ENCODE measurements around the gene PTPRM.

The PTPRM gene

GRCh38 chr18:7647500-7647899, 80.4 kb downstream of the PTPRM start:
- no peak overlapping the region for H3K4me2 ChIP-seq (ENCODE audit: low read depth, low read length, poor library complexity, severe bottlenecking)
- H3K9ac ChIP-seq (ENCODE audit: low read length) = no peak overlapping the region
- H3K4me3 ChIP-seq (ENCODE audit: insufficient read depth, low read length, poor library complexity, severe bottlenecking) = no peak overlapping the region
- H3K79me2 ChIP-seq (ENCODE audit: insufficient read depth, low read length) = no peaks in the 10 kb centered on the region
- H2AFZ ChIP-seq (ENCODE audit: low read depth, low read length, severe bottlenecking) = no peak overlapping the region
- H3K36me3 ChIP-seq (ENCODE audit: low read length) = no peaks in the 10 kb centered on the region
- H3K9me3 ChIP-seq (ENCODE audit: insufficient read depth, low read length) = no peaks in the 10 kb centered on the region
- no peaks in the 10 kb centered on the region for H3F3A ChIP-seq (ENCODE audit: insufficient read depth)
- no peaks in the 10 kb centered on the region for H4K20me1 ChIP-seq (ENCODE audit: low read depth, low read length)
- no peak overlapping the region for H3K27ac ChIP-seq (ENCODE audit: low read depth, low read length)
- H3K27me3 ChIP-seq (ENCODE audit: low read length) = no peaks in the 10 kb centered on the region
- H3K9me2 ChIP-seq (replicated peaks; ENCODE audit: insufficient read depth, low read length) = no peaks in the 10 kb centered on the region
- TF ChIP-seq EZH2phosphoT487 (conservative IDR thresholded peaks at IDR 0.05; ENCODE audit: low read length) (no peak), CTCF (IDR thresholded peaks at IDR 0.05; ENCODE audit: insufficient read depth, low read length, poor library complexity, severe bottlenecking) (no peak)

- no peaks in the 10 kb centered on the region for H3K79me2 ChIP-seq (ENCODE audit: insufficient read depth, low read length)
- H3K36me3 ChIP-seq (ENCODE audit: low read length) = no peaks in the 10 kb centered on the region
- no peak overlapping the region for H3K9ac ChIP-seq (ENCODE audit: low read length)
- TF ChIP-seq CTCF (IDR thresholded peaks at IDR 0.05; ENCODE audit: insufficient read depth, low read length, poor library complexity, severe bottlenecking) (no peak), EZH2phosphoT487 (conservative IDR thresholded peaks at IDR 0.05; ENCODE audit: low read length) (no peak)
- H3K9me2 ChIP-seq (replicated peaks; ENCODE audit: insufficient read depth, low read length) = no peaks in the 10 kb centered on the region
- no peaks in the 10 kb centered on the region for H3F3A ChIP-seq (ENCODE audit: insufficient read depth)
- H3K9me3 ChIP-seq (ENCODE audit: insufficient read depth, low read length) = no peaks in the 10 kb centered on the region
- H2AFZ ChIP-seq (ENCODE audit: low read depth, low read length, severe bottlenecking) = no peak overlapping the region
- H3K27me3 ChIP-seq (ENCODE audit: low read length) = no peaks in the 10 kb centered on the region
- no peaks in the 10 kb centered on the region for H4K20me1 ChIP-seq (ENCODE audit: low read depth, low read length)
- no peak overlapping the region for H3K4me2 ChIP-seq (ENCODE audit: low read depth, low read length, poor library complexity, severe bottlenecking)
- H3K4me3 ChIP-seq (ENCODE audit: insufficient read depth, low read length, poor library complexity, severe bottlenecking) = no peak overlapping the region
- H3K27ac ChIP-seq (ENCODE audit: low read depth, low read length) = no peak overlapping the region
Measured at GRCh38 chr18:7657050-7657449, 89.9 kb downstream of the PTPRM start.

- no peaks in the 10 kb centered on the region for H3K9me3 ChIP-seq (ENCODE audit: insufficient read depth, low read length)
- no peak overlapping the region for H3K9ac ChIP-seq (ENCODE audit: low read length)
- H3K36me3 ChIP-seq (ENCODE audit: low read length) = no peaks in the 10 kb centered on the region
- no peaks in the 10 kb centered on the region for H4K20me1 ChIP-seq (ENCODE audit: low read depth, low read length)
- no peak for TF ChIP-seq EZH2phosphoT487 (conservative IDR thresholded peaks at IDR 0.05; ENCODE audit: low read length)
- no peak for TF ChIP-seq CTCF (IDR thresholded peaks at IDR 0.05; ENCODE audit: insufficient read depth, low read length, poor library complexity, severe bottlenecking)
- H3K79me2 ChIP-seq (ENCODE audit: insufficient read depth, low read length) = no peaks in the 10 kb centered on the region
- no peak overlapping the region for H3K27ac ChIP-seq (ENCODE audit: low read depth, low read length)
- H2AFZ ChIP-seq (ENCODE audit: low read depth, low read length, severe bottlenecking) = no peak overlapping the region
- no peaks in the 10 kb centered on the region for H3F3A ChIP-seq (ENCODE audit: insufficient read depth)
- no peak overlapping the region for H3K4me2 ChIP-seq (ENCODE audit: low read depth, low read length, poor library complexity, severe bottlenecking)
- no peaks in the 10 kb centered on the region for H3K9me2 ChIP-seq (replicated peaks; ENCODE audit: insufficient read depth, low read length)
- no peak overlapping the region for H3K4me3 ChIP-seq (ENCODE audit: insufficient read depth, low read length, poor library complexity, severe bottlenecking)
- H3K27me3 ChIP-seq (ENCODE audit: low read length) = no peaks in the 10 kb centered on the region
Measured at GRCh38 chr18:7657937-7658336, 90.8 kb downstream of the PTPRM start.

All from SU-DHL-6 (cell line).